ENCODE measurements around the gene LBP. TPM values are rescaled to one million over a fixed set of nuclear protein-coding genes. Genes with fewer than 3 reads are reported as not detected.

The LBP gene
- total and polyA plus RNA-seq, 2 of the 13 experiments (the other 11 are each of a cell fraction or from before 2014, with no cell fraction given), result 0.07 to 0.20 TPM

- TF ChIP-seq ZNF646 (CRISPR knock-in tag; IDR thresholded peaks at IDR 0.05) (no peak), E2F2 (CRISPR knock-in tag; IDR thresholded peaks at IDR 0.05; ENCODE audit: borderline replicate concordance) (0 out of 2 replicates have a peak, but pooled peaks have one; percentile 14), KLF9 (CRISPR knock-in tag; IDR thresholded peaks at IDR 0.05; ENCODE audit: low read depth) (no peak), ZZZ3 (CRISPR knock-in tag; IDR thresholded peaks at IDR 0.05; ENCODE audit: borderline replicate concordance) (no peak), MYNN (CRISPR knock-in tag; IDR thresholded peaks at IDR 0.05; ENCODE audit: low read depth) (peak; percentile 94), ARHGAP35 (CRISPR knock-in tag; IDR thresholded peaks at IDR 0.05; ENCODE audit: borderline replicate concordance) (peak; percentile 31; the same call in 1 of the 2 replicates), NR2C2 (CRISPR knock-in tag; IDR thresholded peaks at IDR 0.05; ENCODE audit: borderline replicate concordance) (peak; percentile 82), YEATS4 (CRISPR knock-in tag; IDR thresholded peaks at IDR 0.05; ENCODE audit: borderline replicate concordance) (0 out of 2 replicates have a peak, but pooled peaks have one; percentile 10), KDM5A (IDR thresholded peaks at IDR 0.05; ENCODE audit: borderline replicate concordance, low read length) (no peak), ZNF598 (CRISPR knock-in tag; IDR thresholded peaks at IDR 0.05; ENCODE audit: borderline replicate concordance) (peak; percentile 99), ZNF720 (CRISPR knock-in tag; IDR thresholded peaks at IDR 0.05) (peak; percentile 93; the same call in 1 of the 2 replicates), KLF6 (CRISPR knock-in tag; IDR thresholded peaks at IDR 0.05) (peak; percentile 76; the same call in 1 of the 2 replicates), ZNF354B (CRISPR knock-in tag; IDR thresholded peaks at IDR 0.05) (peak; percentile 88; the same call in 1 of the 2 replicates)
- TF ChIP-seq, protein P1, sequence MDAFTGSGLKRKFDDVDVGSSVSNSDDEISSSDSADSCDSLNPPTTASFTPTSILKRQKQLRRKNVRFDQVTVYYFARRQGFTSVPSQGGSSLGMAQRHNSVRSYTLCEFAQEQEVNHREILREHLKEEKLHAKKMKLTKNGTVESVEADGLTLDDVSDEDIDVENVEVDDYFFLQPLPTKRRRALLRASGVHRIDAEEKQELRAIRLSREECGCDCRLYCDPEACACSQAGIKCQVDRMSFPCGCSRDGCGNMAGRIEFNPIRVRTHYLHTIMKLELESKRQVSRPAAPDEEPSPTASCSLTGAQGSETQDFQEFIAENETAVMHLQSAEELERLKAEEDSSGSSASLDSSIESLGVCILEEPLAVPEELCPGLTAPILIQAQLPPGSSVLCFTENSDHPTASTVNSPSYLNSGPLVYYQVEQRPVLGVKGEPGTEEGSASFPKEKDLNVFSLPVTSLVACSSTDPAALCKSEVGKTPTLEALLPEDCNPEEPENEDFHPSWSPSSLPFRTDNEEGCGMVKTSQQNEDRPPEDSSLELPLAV (CRISPR knock-in tag; conservative IDR thresholded peaks at IDR 0.05; ENCODE audit: low read depth), result no peak
- TF ChIP-seq, protein P2, sequence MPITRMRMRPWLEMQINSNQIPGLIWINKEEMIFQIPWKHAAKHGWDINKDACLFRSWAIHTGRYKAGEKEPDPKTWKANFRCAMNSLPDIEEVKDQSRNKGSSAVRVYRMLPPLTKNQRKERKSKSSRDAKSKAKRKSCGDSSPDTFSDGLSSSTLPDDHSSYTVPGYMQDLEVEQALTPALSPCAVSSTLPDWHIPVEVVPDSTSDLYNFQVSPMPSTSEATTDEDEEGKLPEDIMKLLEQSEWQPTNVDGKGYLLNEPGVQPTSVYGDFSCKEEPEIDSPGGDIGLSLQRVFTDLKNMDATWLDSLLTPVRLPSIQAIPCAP (CRISPR knock-in tag; IDR thresholded peaks at IDR 0.05; ENCODE audit: low read depth), result no peak
These were observed 2.8 kb upstream of the LBP start (continued) for GRCh38 chr20:38343311-38344106.
